HG03135 (cell line): ENCODE measurements around the gene TOMM70.
"Not testable (repeated sequence)": the region's sequence is repeated elsewhere in the genome, so short reads cannot be mapped to it uniquely, and the experiment has no call there.

Experiments used
- ATAC-seq: cut with Tn5 transposase; IDR thresholded peaks from one replicate; pipeline ENCODE4 v1.9.1; 2021; ENCODE audit warnings: mild to moderate bottlenecking, moderate library complexity; ENCODE audit not compliant: unreplicated experiment

The TOMM70 gene

DNA sequence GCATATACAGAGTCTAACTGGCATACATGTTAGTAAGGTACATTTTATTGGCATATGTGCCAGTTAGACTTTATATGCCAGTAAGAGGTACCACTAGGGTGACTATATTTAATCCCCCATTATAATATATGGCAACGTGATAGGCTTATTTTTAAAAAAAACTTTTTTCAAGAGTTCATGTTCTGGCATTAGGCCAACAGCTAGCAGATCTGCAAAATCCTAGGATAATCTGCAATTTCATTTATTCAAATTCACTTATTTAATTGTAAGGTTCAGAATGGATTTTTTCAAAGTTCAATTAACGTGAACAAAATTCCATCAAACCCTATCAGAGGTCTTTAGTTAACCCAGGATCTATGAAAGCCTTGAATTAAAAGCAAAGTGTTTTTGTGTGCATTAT is 34.5 kb downstream of the TOMM70 start:
- no peak for ATAC-seq

DNA sequence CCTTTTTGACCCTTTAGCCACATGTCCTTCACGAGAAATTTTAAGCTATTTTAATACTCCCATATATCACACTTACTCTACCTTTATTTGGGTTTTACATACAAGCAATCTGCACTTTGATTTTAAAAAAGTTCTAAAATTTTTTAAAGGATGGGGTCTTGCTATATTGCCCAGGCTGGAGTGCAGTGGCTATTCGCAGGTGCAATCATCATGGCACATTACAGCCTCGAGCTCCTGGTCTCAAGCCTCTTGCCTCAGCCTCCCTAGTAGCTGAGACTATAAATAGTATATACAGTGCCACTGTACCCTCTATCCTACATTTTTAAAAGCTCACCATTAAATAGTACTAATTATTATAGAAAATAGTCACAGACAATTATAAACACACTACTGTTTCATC is 36.5 kb downstream of the TOMM70 start:
- ATAC-seq = no peak

GRCh38 chr3:100361897-100362296 is 39.0 kb downstream of the TOMM70 start:
- ATAC-seq = no peak

GRCh38 chr3:100360757-100361496 is 40.0 kb downstream of the TOMM70 start:
- no peak for ATAC-seq

GRCh38 chr3:100359035-100359434 is 41.9 kb downstream of the TOMM70 start:
- ATAC-seq = no peak

- no peak for ATAC-seq
These were observed 42.5 kb downstream of the TOMM70 start for GRCh38 chr3:100358413-100358812.

DNA sequence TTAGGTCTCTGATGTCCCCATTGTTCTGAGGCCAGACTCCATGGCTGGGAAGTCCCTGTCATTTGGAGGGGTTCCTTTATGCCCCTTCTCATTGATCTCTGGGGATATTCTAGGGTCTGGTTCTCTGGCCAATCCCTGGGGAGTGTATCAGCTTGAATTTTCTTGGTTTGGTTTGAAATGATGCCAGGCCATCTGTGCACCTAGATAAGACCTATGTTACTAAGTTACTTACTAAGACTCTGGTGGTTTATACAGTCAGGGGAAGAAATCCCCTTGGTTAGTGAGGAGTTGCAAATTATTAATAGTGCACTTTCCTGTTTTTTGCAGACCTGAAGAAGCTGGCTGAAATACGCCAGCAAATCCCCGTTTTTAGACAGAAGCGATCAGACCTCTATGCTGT is 46.0 kb downstream of the TOMM70 start:
- no peak for ATAC-seq

DNA sequence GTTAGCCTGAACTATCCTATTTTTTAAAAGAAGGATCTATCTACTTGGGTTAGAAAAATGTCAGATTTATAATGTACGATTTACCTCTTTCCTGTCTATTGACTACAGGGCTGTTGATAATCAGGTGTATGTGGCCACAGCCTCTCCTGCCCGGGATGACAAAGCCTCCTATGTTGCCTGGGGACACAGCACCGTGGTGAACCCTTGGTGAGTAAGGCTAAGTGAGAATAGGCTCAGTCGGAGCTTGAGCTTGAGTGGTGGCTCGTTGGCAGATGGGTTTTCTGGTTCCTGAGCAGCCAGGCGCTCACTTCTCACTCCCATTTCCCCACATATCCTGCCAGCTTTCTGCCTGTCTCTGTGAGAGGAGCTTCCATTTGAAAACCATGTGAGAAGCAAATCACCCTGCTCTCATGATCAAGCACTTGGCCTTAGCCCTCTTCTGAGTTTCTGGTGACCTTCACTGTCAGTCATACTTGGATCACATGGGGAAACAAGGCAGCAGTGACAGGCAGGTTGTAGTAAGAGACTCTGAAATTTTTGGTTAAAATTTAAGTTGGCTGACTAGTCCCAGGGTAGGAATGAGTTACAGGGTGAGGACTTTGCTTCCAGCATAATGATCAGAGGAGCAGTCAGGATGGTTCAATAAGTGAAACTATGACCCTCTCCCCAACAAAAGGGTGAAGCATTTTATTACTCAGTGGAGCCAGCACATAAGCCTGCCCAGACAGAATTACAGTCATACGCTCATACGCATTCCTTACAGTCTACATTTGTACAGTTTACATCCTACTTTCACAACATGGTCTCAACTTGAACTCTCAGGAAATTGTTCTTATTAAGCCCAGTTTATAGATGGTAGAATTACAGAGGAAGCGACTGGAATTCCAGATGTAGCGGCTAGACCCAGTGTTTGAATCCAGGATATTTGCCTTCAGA is 48.3 kb downstream of the TOMM70 start:
- ATAC-seq = no peak

DNA sequence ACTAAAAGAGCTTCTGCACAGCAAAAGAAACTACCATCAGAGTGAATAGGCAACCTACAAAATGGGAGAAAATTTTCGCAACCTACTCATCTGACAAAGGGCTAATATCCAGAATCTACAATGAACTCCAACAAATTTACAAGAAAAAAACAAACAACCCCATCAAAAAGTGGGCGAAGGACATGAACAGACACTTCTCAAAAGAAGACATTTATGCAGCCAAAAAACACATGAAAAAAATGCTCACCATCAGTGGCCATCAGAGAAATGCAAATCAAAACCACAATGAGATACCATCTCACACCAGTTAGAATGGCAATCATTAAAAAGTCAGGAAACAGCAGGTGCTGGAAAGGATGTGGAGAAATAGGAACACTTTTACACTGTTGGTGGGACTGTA is 49.1 kb downstream of the TOMM70 start:
- ATAC-seq = not testable (repeated sequence)

- no peak for ATAC-seq
These were observed 52.2 kb downstream of the TOMM70 start for GRCh38 chr3:100348727-100349126.

GRCh38 chr3:100340527-100340926 is 60.4 kb downstream of the TOMM70 start:
- no peak for ATAC-seq

DNA sequence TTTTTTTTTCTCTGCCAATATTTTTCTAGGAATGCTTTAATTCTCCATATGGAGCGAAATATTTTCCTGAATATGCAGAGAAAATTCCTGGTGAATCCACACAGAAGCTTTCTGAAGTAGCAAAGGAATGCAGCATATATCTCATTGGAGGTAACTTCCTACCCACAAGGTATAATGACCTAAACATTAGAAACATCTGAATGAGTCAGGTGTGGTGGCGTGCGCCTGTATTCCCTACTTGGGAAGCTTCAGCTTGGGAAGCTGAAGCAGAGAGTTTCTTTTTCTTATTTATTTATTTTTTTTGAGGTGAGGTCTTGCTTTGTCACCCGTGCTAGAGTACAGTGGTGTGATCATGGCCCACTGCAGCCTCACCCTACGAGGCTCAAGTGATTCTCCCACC is 61.1 kb downstream of the TOMM70 start:
- ATAC-seq = no peak

- ATAC-seq = no peak
These were observed 62.0 kb downstream of the TOMM70 start for GRCh38 chr3:100338911-100339310.

GRCh38 chr3:100336229-100336628 is 64.7 kb downstream of the TOMM70 start:
- not testable (repeated sequence) for ATAC-seq

- peak; percentile 44 for ATAC-seq
These were observed 65.5 kb downstream of the TOMM70 start for GRCh38 chr3:100335434-100335833.

DNA sequence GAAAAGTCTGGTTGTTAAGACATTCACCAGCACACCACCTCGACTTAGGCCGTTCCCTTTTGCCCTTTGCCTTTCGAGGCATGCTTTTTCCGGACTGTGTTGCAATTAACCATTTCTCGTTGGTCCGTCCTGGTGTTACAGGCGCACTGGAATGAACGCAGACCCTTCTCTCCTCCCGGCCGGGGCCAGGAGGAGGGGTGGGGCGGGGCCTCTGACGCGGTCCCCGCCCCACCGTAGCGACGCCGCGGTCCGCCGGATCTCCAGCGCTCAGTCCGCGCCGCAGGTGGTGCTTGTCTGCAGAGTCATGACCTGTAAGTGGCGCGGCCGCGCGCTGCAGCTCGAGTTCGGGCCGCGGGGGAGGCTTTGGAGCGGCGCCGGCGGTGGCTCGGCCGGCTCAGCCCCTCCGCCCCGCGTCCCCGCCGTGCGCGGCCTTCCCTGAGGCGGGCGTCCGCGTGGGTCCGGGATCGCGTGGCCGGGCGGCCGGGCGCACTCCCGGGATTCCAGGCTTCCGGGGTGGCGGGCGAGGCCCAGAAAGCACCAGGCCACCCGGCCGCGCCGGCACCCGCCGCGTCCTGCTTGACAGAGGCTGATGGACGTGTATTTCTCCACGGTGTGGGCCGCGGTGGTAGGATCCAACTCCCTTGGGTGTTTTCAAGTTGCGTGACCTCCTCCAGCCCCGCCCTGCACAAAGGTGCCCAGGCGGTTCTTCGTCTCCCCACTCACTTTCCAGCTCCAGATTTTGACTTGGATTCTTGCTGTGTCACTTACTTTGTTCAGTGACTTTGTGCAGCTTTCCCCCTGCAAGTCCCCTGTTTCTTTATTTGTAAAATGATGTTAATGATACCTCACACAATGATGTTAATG is 66.2 kb downstream of the TOMM70 start, which contains the start of gene NIT2:
TSS of gene NIT2 (plus strand) at position 270 of the 864 bp plus-strand sequence. CDS start at position 305, 35 bp downstream.
- ATAC-seq = peak; percentile 94

DNA sequence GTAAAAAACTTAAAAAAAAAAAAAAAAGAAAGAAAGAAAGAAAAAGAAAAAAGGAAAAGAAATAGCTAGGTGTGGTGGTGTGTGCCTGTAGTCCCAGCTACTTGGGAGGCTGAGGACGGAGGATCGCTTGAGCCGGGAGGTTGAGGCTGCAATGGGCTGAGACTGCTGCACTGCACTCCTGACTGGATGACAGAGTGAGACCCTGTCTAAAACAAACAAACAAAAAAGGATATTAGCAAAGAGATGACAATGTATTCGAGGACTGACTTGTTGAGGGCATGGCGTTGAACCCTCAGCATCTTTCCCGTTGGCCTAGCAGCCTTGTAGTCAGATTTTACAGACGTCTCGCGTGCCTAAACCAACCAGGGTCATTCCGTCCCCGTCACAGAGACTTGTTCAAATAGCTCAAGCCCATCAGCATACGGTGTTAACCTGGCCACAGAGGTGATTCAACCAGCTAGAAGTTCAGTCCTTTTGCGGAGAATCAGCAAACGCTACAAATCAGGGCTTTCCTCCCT is 66.9 kb downstream of the TOMM70 start:
- ATAC-seq = peak; percentile 23

DNA sequence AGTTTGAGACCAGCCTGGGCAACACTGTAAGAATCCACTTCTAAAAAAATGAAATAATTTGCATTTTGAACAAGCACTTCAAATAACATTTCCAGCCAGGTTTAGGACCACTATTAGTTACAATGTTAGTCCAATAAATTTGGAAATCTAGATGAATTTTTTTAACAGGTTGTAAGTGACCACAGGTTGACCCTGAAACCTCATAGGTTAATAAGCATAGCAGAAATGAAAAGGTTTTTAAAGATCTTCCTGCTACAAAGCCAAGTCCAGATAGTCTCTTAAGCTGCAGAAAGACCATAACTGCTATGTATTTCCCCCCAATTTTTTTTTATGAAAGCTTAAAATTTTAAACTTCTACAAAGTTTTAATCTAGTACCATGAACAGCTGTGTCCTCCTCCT is 67.8 kb downstream of the TOMM70 start:
- ATAC-seq = no peak

DNA sequence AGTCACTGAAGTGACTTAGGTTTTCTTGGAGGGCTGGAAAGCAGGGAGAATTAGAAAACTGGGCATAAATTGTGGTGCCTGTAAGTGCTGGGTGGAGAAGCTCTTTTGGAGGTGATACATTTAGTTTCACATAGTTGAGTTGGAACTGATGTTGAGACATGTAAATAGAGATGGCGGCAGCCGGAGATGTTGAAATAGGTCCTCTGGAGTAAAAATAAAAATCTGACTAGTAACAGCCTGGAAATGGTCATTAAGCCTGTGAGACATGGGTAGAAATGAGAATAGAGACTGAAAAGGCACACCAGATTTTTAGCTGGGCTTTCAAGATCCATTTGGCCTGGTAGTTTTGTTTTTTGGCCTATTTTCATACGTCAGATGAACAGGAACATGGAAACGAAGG is 69.2 kb downstream of the TOMM70 start:
- ATAC-seq = no peak

- no peak for ATAC-seq
These were observed 70.2 kb downstream of the TOMM70 start for GRCh38 chr3:100330651-100331050.
